ENCODE measurements around the gene GRIFIN.

GRIFIN gene

GRCh38 chr7:2507208-2507916 lies 31.2 kb upstream of the GRIFIN start:
- no peaks in the 10 kb centered on the region for H3K9me3 Mint-ChIP-seq
- H3K27ac Mint-ChIP-seq, result no peak overlapping the region
- peaks cover 47% of the 10 kb centered on the region for H3K4me1 Mint-ChIP-seq
- TF ChIP-seq CTCF (IDR thresholded peaks at IDR 0.05), result no peak
- H3K27me3 Mint-ChIP-seq (ENCODE audit: low read depth, poor library complexity), result no peaks in the 10 kb centered on the region
- H3K36me3 Mint-ChIP-seq (ENCODE audit: low read depth), result no peaks in the 10 kb centered on the region
- DNase-seq, result no peak
- no peak overlapping the region for H3K4me3 Mint-ChIP-seq

- TF ChIP-seq CTCF (IDR thresholded peaks at IDR 0.05), result no peak
- no peaks in the 10 kb centered on the region for H3K36me3 Mint-ChIP-seq (ENCODE audit: low read depth)
- H3K4me3 Mint-ChIP-seq, result no peak overlapping the region
- H3K27ac Mint-ChIP-seq, result no peak overlapping the region
- peaks cover 47% of the 10 kb centered on the region for H3K4me1 Mint-ChIP-seq
- no peaks in the 10 kb centered on the region for H3K27me3 Mint-ChIP-seq (ENCODE audit: low read depth, poor library complexity)
- H3K9me3 Mint-ChIP-seq, result no peaks in the 10 kb centered on the region
- no peak for DNase-seq
Measured at GRCh38 chr7:2505401-2505800, 29.2 kb upstream of the GRIFIN start.

- Mint-ChIP-seq H3K27me3 (ENCODE audit: low read depth, poor library complexity) (no peaks in the 10 kb centered on the region), H3K4me3 (no peak overlapping the region), H3K4me1 (peaks cover 46% of the 10 kb centered on the region), H3K9me3 (no peaks in the 10 kb centered on the region), H3K27ac (no peak overlapping the region), H3K36me3 (ENCODE audit: low read depth) (no peaks in the 10 kb centered on the region)
- no peak for DNase-seq
- TF ChIP-seq CTCF (IDR thresholded peaks at IDR 0.05), result no peak
Measured at GRCh38 chr7:2504889-2505375, 28.7 kb upstream of the GRIFIN start.

DNA sequence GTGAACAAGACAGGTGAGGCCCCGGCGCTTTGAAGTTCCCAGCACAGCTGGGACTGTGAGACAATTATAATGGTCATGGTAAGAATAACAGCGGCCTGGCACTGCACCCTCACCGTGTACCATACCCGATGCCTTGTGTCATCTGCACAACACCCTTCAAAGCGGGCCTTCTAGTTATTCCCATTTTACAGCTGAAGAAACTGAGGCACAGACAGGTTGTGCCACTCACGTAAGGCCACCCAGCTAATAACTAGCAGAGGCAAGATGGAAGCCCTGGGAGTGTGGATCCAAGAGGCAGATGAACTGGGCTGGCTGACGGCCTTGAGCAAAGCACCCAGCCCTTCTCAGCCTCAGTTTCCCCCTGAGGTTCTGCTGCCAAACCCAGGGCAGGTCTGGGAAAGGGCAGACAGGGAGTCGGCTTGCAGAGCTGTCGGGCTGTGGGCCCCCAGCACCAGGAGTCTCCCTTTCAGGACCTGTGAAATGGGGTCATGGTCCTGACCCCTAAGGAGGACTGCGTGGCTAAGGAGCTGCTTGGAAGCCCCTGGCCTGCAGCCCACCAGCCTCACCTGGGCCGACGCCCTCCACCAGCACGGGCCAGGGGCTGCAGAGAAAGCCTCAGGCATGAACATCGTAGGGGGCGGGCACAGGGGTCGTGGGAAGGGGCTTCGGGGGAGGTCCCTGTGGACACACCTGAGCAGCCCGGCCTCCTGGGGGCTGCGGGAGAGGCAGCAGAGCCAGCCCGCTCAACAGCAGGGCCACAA lies 28.1 kb upstream of the GRIFIN start:
- Mint-ChIP-seq H3K4me3 (no peak overlapping the region), H3K27me3 (ENCODE audit: low read depth, poor library complexity) (no peaks in the 10 kb centered on the region), H3K27ac (no peak overlapping the region), H3K9me3 (no peaks in the 10 kb centered on the region), H3K4me1 (peaks cover 46% of the 10 kb centered on the region), H3K36me3 (ENCODE audit: low read depth) (no peaks in the 10 kb centered on the region)
- no peak for DNase-seq
- no peak for TF ChIP-seq CTCF (IDR thresholded peaks at IDR 0.05)

GRCh38 chr7:2503056-2503941 lies 27.1 kb upstream of the GRIFIN start:
- Mint-ChIP-seq H3K4me1 (peaks cover 46% of the 10 kb centered on the region), H3K27me3 (ENCODE audit: low read depth, poor library complexity) (no peaks in the 10 kb centered on the region), H3K4me3 (no peak overlapping the region), H3K36me3 (ENCODE audit: low read depth) (no peaks in the 10 kb centered on the region), H3K9me3 (no peaks in the 10 kb centered on the region), H3K27ac (no peak overlapping the region)
- no peak for TF ChIP-seq CTCF (IDR thresholded peaks at IDR 0.05)
- DNase-seq, result no peak
